Measurements from ENCODE around the gene TUBAL3. TPM values are rescaled to one million over a fixed set of nuclear protein-coding genes. Genes with fewer than 3 reads are reported as not detected.

TUBAL3 gene
- total and polyA plus RNA-seq, 9 of the 15 experiments (the other 6 are each of a cell fraction or from before 2014, with no cell fraction given) = 5.5 to 10.1 (median 6.9) TPM

- intact Hi-C loops (cut with micrococcal nuclease) (no loop called here), in situ Hi-C loops (cut with MboI) (no loop called here)
- FAIRE-seq = no peak
- Histone ChIP-seq H3K27me3 (ENCODE audit: control insufficient read depth in 2 of 2, insufficient read depth in 2 of 2, low read length in 2 of 2) (no peaks in the 10 kb centered on the region), H3K9me3 (replicated peaks; ENCODE audit: control insufficient read depth, insufficient read depth, low read depth, low read length) (no peaks in the 10 kb centered on the region), H3K27ac (ENCODE audit: extremely low read depth, low read depth, low read length) (no peak overlapping the region), H3K79me2 (ENCODE audit: control insufficient read depth, insufficient read depth, low read length) (peaks cover 65% of the 10 kb centered on the region), H3K4me1 (replicated peaks in 1 of 2; ENCODE audit: control insufficient read depth in 2 of 2, insufficient read depth in 2 of 2, low read length in 2 of 2) (peaks cover 0 to 3% of the 10 kb centered on the region in 2 experiments; a peak in 2 of 5 replicates), H3K9ac (ENCODE audit: insufficient read depth in 1 of 2, low read depth in 2 of 2, low read length in 2 of 2) (no peak overlapping the region), H3K36me3 (ENCODE audit: control insufficient read depth, insufficient read depth, low read length) (peaks cover 66% of the 10 kb centered on the region), H2AFZ (ENCODE audit: low read depth, low read length) (no peak overlapping the region), H3K4me2 (ENCODE audit: insufficient read depth, low read length) (no peak overlapping the region), H3K4me3 (no peak overlapping the region), H3K9me1 (ENCODE audit: control insufficient read depth, insufficient read depth, low read length) (no peaks in the 10 kb centered on the region), H4K20me1 (replicated peaks; ENCODE audit: control insufficient read depth, insufficient read depth, low read length) (0 out of 2 replicates have a peak, but pooled peaks cover 3% of the 10 kb centered on the region)
- ChIA-PET POLR2A (no interaction called here), CTCF (ENCODE audit: low intra/inter-chr PET ratio) (interaction anchor here (0.6 kb wide), 1 partner anchor 14 kb away, joined by 4 read pairs; no protein-coding TSS in a partner anchor)
- no peak for DNase-seq (ENCODE audit: extremely low read depth in 1 of 4, low spot score in 3 of 4)
- no TSS peak for BruUV-seq (replicated peaks)
- no peak for ATAC-seq
- 82% methylated on average over 2 of the region's 2 CpGs for WGBS (ENCODE audit: insufficient coverage, low coverage, missing lambda C conversion rate)
- TF ChIP-seq NFATC3 (IDR thresholded peaks at IDR 0.05) (no peak), MBD1 (CRISPR knock-in tag; IDR thresholded peaks at IDR 0.05) (no peak), ZFP91 (CRISPR knock-in tag; IDR thresholded peaks at IDR 0.05) (no peak), FOXJ2 (tag; IDR thresholded peaks at IDR 0.05) (no peak), ILK (tag; IDR thresholded peaks at IDR 0.05; ENCODE audit: borderline replicate concordance, low read depth) (no peak), TCF15 (CRISPR knock-in tag; IDR thresholded peaks at IDR 0.05) (no peak), MLLT1 (IDR thresholded peaks at IDR 0.05) (no peak), ZNF282 (CRISPR knock-in tag; IDR thresholded peaks at IDR 0.05) (no peak), ZNF395 (CRISPR knock-in tag; IDR thresholded peaks at IDR 0.05) (no peak), HSF4 (CRISPR knock-in tag; IDR thresholded peaks at IDR 0.05; ENCODE audit: borderline replicate concordance) (no peak), TRIM25 (IDR thresholded peaks at IDR 0.05; ENCODE audit: borderline replicate concordance) (no peak), STAG1 (CRISPR knock-in tag; IDR thresholded peaks at IDR 0.05; ENCODE audit: borderline replicate concordance) (no peak), ZNF23 (CRISPR knock-in tag; IDR thresholded peaks at IDR 0.05) (no peak), COPS2 (conservative IDR thresholded peaks at IDR 0.05) (no peak)
These were observed 23.5 kb upstream of the TUBAL3 start for GRCh38 chr10:5428133-5428532.

Data from K562 (cell line).